GM12878 (cell line): ENCODE results near the gene TMPRSS9. TPM values are rescaled to one million over a fixed set of nuclear protein-coding genes. Genes with fewer than 3 reads are reported as not detected.
A peak's percentile ranks its signal among the peaks of the same experiment; 100 is the strongest.

Experiments
- ATAC-seq: fragments of 200-7000 bp; cut with Tn5 transposase; 3 replicates; pipeline ENCODE4 v1.9.1; 2020; ENCODE audit warnings: mild to moderate bottlenecking, moderate library complexity
- BruUV-seq: library from RNA; stranded (reverse); fragments of 400-500 nt; replicated peaks from 2 replicates; lab custom pipeline; 2021; lab: Mats Ljungman, UMichigan
- CTCF ChIA-PET: fragments of 300-600 bp; sonication (Branson Sonifier 250); formaldehyde crosslinking; extraction: SDS; loops from one replicate; lab custom pipeline; 2021; ENCODE audit warnings: inconsistent platforms; lab: Yijun Ruan, JAX
- POLR2A ChIA-PET: fragments of 350-600 bp; formaldehyde crosslinking; extraction: SDS; loops from one replicate; lab custom pipeline; 2021; ENCODE audit warnings: inconsistent platforms; lab: Charles Lee
- RAD21 ChIA-PET: fragments of 300-600 bp; sonication (Branson Sonifier 250); formaldehyde crosslinking; loops from one replicate; lab custom pipeline; 2023; ENCODE audit warnings: antibody characterized with exemption; ENCODE audit not compliant: unreplicated experiment; lab: Charles Lee
- SMC1A ChIA-PET: fragments of 300-600 bp; sonication (Branson Sonifier 250); formaldehyde crosslinking; loops from one replicate; lab custom pipeline; 2023; ENCODE audit not compliant: unreplicated experiment, uncharacterized antibody; lab: Charles Lee
- DNase-seq: peaks from one replicate; pipeline ENCODE4 v3.0.0-alpha.2; 2011; ENCODE audit warnings: low read depth, low spot score
- FAIRE-seq: peaks from 3 replicates; lab custom pipeline; 2011; peaks lifted over from hg19 to GRCh38; lab: Jason Lieb, UNC
- H2AFZ ChIP-seq: 2 replicates; pipeline ENCODE4 v1.6.0; 2011; ENCODE audit warnings: low read depth, low read length, control low read depth; ENCODE audit not compliant: control insufficient read depth
- H3K27ac ChIP-seq: 2 replicates; pipeline ENCODE4 v1.5.1; 2011; ENCODE audit warnings: control low read depth; ENCODE audit not compliant: control insufficient read depth, insufficient read depth
- H3K27me3 ChIP-seq, 2 experiments: replicated peaks in 1 of 2; 2 replicates each; pipeline versions ENCODE4 v1.6.0 to v1.6.1; 2011; ENCODE audit warnings: low read length in 1 of 2; ENCODE audit not compliant: control insufficient read depth in 2 of 2, insufficient read depth in 2 of 2
- H3K36me3 ChIP-seq, 2 experiments: 2 replicates each; pipeline ENCODE4 v1.5.1; 2011; ENCODE audit warnings: low read length in 1 of 2; ENCODE audit not compliant: control insufficient read depth in 2 of 2, insufficient read depth in 2 of 2
- H3K4me1 ChIP-seq: 2 replicates; pipeline ENCODE4 v1.6.1; 2011; ENCODE audit warnings: mild to moderate bottlenecking, low read length, moderate library complexity, mixed read lengths; ENCODE audit not compliant: control insufficient read depth, insufficient read depth
- H3K4me2 ChIP-seq: 2 replicates; pipeline ENCODE4 v1.6.0; 2011; ENCODE audit warnings: control low read depth; ENCODE audit not compliant: control insufficient read depth, insufficient read depth
- H3K4me3 ChIP-seq: fragments of 200-600 bp; sonication (generic); 2 replicates; pipeline ENCODE4 v1.5.1; 2016
- H3K79me2 ChIP-seq: 2 replicates; pipeline ENCODE4 v1.6.0; 2011; ENCODE audit warnings: low read length; ENCODE audit not compliant: control insufficient read depth, insufficient read depth
- H3K9ac ChIP-seq: 2 replicates; pipeline ENCODE4 v1.8.0; 2011; ENCODE audit warnings: low read length, control low read depth, mixed read lengths; ENCODE audit not compliant: control insufficient read depth, insufficient read depth
- H3K9me3 ChIP-seq: replicated peaks from 3 replicates; pipeline ENCODE4 v1.5.1; 2011; ENCODE audit warnings: mild to moderate bottlenecking, low read length; ENCODE audit not compliant: control insufficient read depth, insufficient read depth
- H4K20me1 ChIP-seq: 2 replicates; pipeline ENCODE4 v1.6.0; 2011; ENCODE audit not compliant: control insufficient read depth, insufficient read depth
- BHLHE40 ChIP-seq, 2 experiments: fragments of 450-650 bp in 1 of 2; IDR thresholded peaks; 2 replicates each; pipeline ENCODE4 v1.6.1; 2011 to 2017; ENCODE audit warnings: low read depth in 2 of 2, borderline replicate concordance in 1 of 2, improper control_type of control experiment in 1 of 2, low read length in 1 of 2, mild to moderate bottlenecking in 1 of 2
- CBFB ChIP-seq: IDR thresholded peaks from 2 replicates; pipeline ENCODE4 v1.6.1; 2016; ENCODE audit warnings: antibody characterized with exemption, low read depth
- MLLT1 ChIP-seq: fragments of 450-650 bp; IDR thresholded peaks from 2 replicates; pipeline ENCODE4 v1.6.1; 2016; ENCODE audit warnings: mild to moderate bottlenecking
- POLR2AphosphoS5 ChIP-seq: IDR thresholded peaks from 2 replicates; pipeline ENCODE4 v1.6.1; 2011; ENCODE audit warnings: mild to moderate bottlenecking, low read length, inconsistent platforms
- YY1 ChIP-seq: IDR thresholded peaks from 2 replicates; pipeline ENCODE4 v1.6.1; 2011; ENCODE audit warnings: low read depth, mild to moderate bottlenecking, low read length
- ZNF274 ChIP-seq: IDR thresholded peaks from one replicate; pipeline ENCODE4 v1.8.0; 2011; ENCODE audit not compliant: insufficient read length, insufficient read depth
- WGBS: methylation state at CpG from one replicate; pipeline ENCODE4 v1.1.6; 2016; ENCODE audit warnings: low lambda C conversion rate; ENCODE audit not compliant: insufficient replicate concordance, insufficient coverage; ENCODE audit errors: missing lambda C conversion rate; 5-methylcytosine and 5-hydroxymethylcytosine counted together
- in situ Hi-C: fragments of 300-500 bp; cut with MboI; formaldehyde crosslinking; loops from 9 replicates; pipeline ENCODE4 v1.14.3; 2018; ENCODE audit warnings: mixed read lengths
- intact Hi-C: fragments of 100-400 bp; cut with micrococcal nuclease; formaldehyde crosslinking; loops from one replicate; pipeline ENCODE4 v1.14.2; 2022; ENCODE audit not compliant: unreplicated experiment
- polyA plus RNA-seq, 11 experiments: library from polyadenylated mRNA; depleted of rRNA in 4 of 11; unstranded in 6 of 11; stranded (reverse) in 5 of 11; fragments of >200 nt; fragmentation: Nextera tagmentation in 4 of 11; fragmentation: Illumina TruSeq in 1 of 11; extraction: Ambion mirVana in 4 of 11; extraction: Trizol in 1 of 11; gene quantifications; 1 replicate in 1 of 11; 2 replicates in 10 of 11; pipeline versions ENCODE4 v1.2.1 to v1.2.3, GENCODE V29; 2011 to 2016; ENCODE audit warnings: inconsistent platforms in 2 of 11, missing spikeins in 2 of 11, low read depth in 1 of 11
- total RNA-seq, 4 experiments: library from RNA; depleted of rRNA in 3 of 4; stranded (reverse); fragments of >200 nt in 3 of 4; fragmentation: Illumina TruSeq in 1 of 4; extraction: Trizol in 1 of 4; gene quantifications; 2 replicates each; pipeline versions ENCODE4 v1.2.1 to v1.2.3, GENCODE V29; 2013 to 2021

The TMPRSS9 gene
- total and polyA plus RNA-seq, 10 of the 15 experiments (the other 5 are each of a cell fraction or from before 2014, with no cell fraction given): 0.24 TPM; not detected in 9

- TF ChIP-seq CBFB: no peak
- TF ChIP-seq POLR2AphosphoS5: 0 out of 2 replicates have a peak, but pooled peaks have one; percentile 47
- no peak for TF ChIP-seq BHLHE40 (IDR thresholded peaks at IDR 0.05; ENCODE audit: borderline replicate concordance in 1 of 2, low read depth in 2 of 2, low read length in 1 of 2)
- no peak for TF ChIP-seq YY1
- TF ChIP-seq, all 136 proteins: peak for 13
These were observed 95.9 kb downstream of the TMPRSS9 start (continued) for GRCh38 chr19:2455851-2456570.

- ChIA-PET CTCF (interaction anchor here (0.6 to 1.7 kb wide), 3 partner anchors 150 to 222 kb away, joined by 4 to 6 read pairs (median 4); partner anchors contain the start of gene PLEKHJ1), SMC1A (interaction anchor here (0.7 to 1.5 kb wide), 3 partner anchors 19 to 234 kb away, joined by 3 to 5 read pairs (median 4); partner anchors contain the start of gene GADD45B), RAD21 (interaction anchor here (0.6 to 1.5 kb wide), 7 partner anchors 37 to 578 kb away, joined by 3 to 5 read pairs (median 3); no protein-coding TSS in a partner anchor), POLR2A (interaction anchor here (0.7 to 1.6 kb wide), 6 partner anchors 18 to 244 kb away, joined by 4 to 11 read pairs (median 4); partner anchors contain the start of genes GADD45B and TIMM13)
- TF ChIP-seq ZNF274 (no peak), MLLT1 (peak; percentile 98)
- WGBS: 92% methylated on average over 8 of the region's 8 CpGs
- ATAC-seq (no peak), DNase-seq (no peak), FAIRE-seq (no peak)
- H3K9me3 ChIP-seq: no peaks in the 10 kb centered on the region
- peak overlapping the region; percentile 60 for H3K9ac ChIP-seq
- peak overlapping the region; percentile 84; the same call in 1 of the 2 replicates for H2AFZ ChIP-seq
- no TSS peak for BruUV-seq
- H3K79me2 ChIP-seq: peaks cover 48% of the 10 kb centered on the region
- H3K4me1 ChIP-seq: peaks cover 19% of the 10 kb centered on the region
- H3K4me2 ChIP-seq: peak overlapping the region; percentile 58
- H3K27ac ChIP-seq: peak overlapping the region; percentile 45
- H4K20me1 ChIP-seq: peaks cover 9% of the 10 kb centered on the region
- peaks cover 0 to 6% of the 10 kb centered on the region in 2 experiments; a peak in 2 of 4 replicates for H3K36me3 ChIP-seq
- in situ Hi-C loops (no loop called here), intact Hi-C loops (no loop called here)
- H3K4me3 ChIP-seq: peak overlapping the region; percentile 58
- no peaks in the 10 kb centered on the region for H3K27me3 ChIP-seq
These were observed 97.5 kb downstream of the TMPRSS9 start for GRCh38 chr19:2457394-2458037.
